H1 (cell line): Measurements from ENCODE around the gene INPP4A. TPM values are rescaled to one million over a fixed set of nuclear protein-coding genes. Genes with fewer than 3 reads are reported as not detected.

Experiments
- CTCF ChIA-PET: fragments of 300-600 bp; sonication (Branson Sonifier 250); formaldehyde crosslinking; loops from one replicate; lab custom pipeline; 2021; ENCODE audit not compliant: partially characterized antibody; lab: Charles Lee
- POLR2A ChIA-PET: fragments of 300-600 bp; sonication (Branson Sonifier 250); formaldehyde crosslinking; loops from one replicate; lab custom pipeline; 2021; ENCODE audit warnings: inconsistent platforms; ENCODE audit not compliant: partially characterized antibody; lab: Charles Lee
- DNase-seq, 2 experiments: peaks; one replicate each; pipeline versions ENCODE4 v3.0.0 to v3.0.0-alpha.2; 2010 to 2022; ENCODE audit warnings: low spot score in 2 of 2, low read depth in 1 of 2, mixed read lengths in 1 of 2
- FAIRE-seq: peaks from 2 replicates; lab custom pipeline; 2011; peaks lifted over from hg19 to GRCh38; lab: Jason Lieb, UNC
- H2AFZ ChIP-seq: 2 replicates; pipeline ENCODE4 v1.8.1; 2012; ENCODE audit warnings: low read length, inconsistent platforms
- H2AK5ac ChIP-seq: 2 replicates; pipeline ENCODE4 v1.6.1; 2013; ENCODE audit warnings: low read depth, low read length
- H2BK120ac ChIP-seq: replicated peaks from 2 replicates; pipeline ENCODE3; 2013; ENCODE audit warnings: low read depth, low read length, inconsistent platforms
- H2BK12ac ChIP-seq: 2 replicates; pipeline ENCODE4 v1.6.1; 2013; ENCODE audit warnings: low read depth, low read length
- H2BK15ac ChIP-seq: 2 replicates; pipeline ENCODE4 v1.6.1; 2013; ENCODE audit warnings: low read length
- H2BK20ac ChIP-seq: 2 replicates; pipeline ENCODE4 v1.6.1; 2013; ENCODE audit warnings: low read length
- H2BK5ac ChIP-seq: 2 replicates; pipeline ENCODE4 v1.6.1; 2013; ENCODE audit warnings: low read depth, low read length
- H3K14ac ChIP-seq: 2 replicates; pipeline ENCODE4 v1.6.1; 2013; ENCODE audit warnings: inconsistent platforms; ENCODE audit not compliant: insufficient read length
- H3K18ac ChIP-seq: 2 replicates; pipeline ENCODE4 v1.6.1; 2013; ENCODE audit warnings: low read length; ENCODE audit errors: extremely low read depth
- H3K23ac ChIP-seq: 2 replicates; pipeline ENCODE4 v1.6.1; 2013; ENCODE audit warnings: inconsistent platforms; ENCODE audit not compliant: insufficient read length
- H3K23me2 ChIP-seq: 2 replicates; pipeline ENCODE4 v1.6.1; 2013; ENCODE audit warnings: low read depth, low read length
- H3K27ac ChIP-seq: 2 replicates; pipeline ENCODE4 v1.6.1; 2011; ENCODE audit warnings: low read depth, low read length, inconsistent platforms
- H3K27me3 ChIP-seq, 4 experiments: replicated peaks in 1 of 4; 1 replicate in 1 of 4; 2 replicates in 3 of 4; pipeline versions ENCODE4 v1.6.1 to v1.8.1; 2011 to 2013; ENCODE audit warnings: low read length in 3 of 4, mild to moderate bottlenecking in 3 of 4, inconsistent platforms in 2 of 4, mixed read lengths in 2 of 4, moderate library complexity in 1 of 4; ENCODE audit not compliant: control insufficient read depth in 3 of 4, insufficient read depth in 3 of 4; ENCODE audit errors: extremely low read depth in 1 of 4
- H3K36me3 ChIP-seq, 4 experiments: 2 replicates each; pipeline versions ENCODE4 v1.6.1 to v1.8.1; 2011 to 2013; ENCODE audit warnings: mild to moderate bottlenecking in 4 of 4, low read length in 3 of 4, moderate library complexity in 2 of 4, control low read depth in 1 of 4, inconsistent platforms in 1 of 4; ENCODE audit not compliant: insufficient read depth in 4 of 4, control insufficient read depth in 2 of 4
- H3K4ac ChIP-seq: replicated peaks from 2 replicates; pipeline ENCODE3; 2013; ENCODE audit warnings: low read length, low read depth, mixed read lengths, inconsistent platforms; ENCODE audit not compliant: insufficient read length
- H3K4me1 ChIP-seq, 4 experiments: replicated peaks in 1 of 4; 1 replicate in 1 of 4; 2 replicates in 3 of 4; pipeline versions ENCODE4 v1.6.1 to v1.8.1; 2011 to 2013; ENCODE audit warnings: low read length in 3 of 4, inconsistent platforms in 2 of 4, mixed read lengths in 1 of 4; ENCODE audit not compliant: insufficient read depth in 4 of 4, control insufficient read depth in 3 of 4
- H3K4me2 ChIP-seq, 2 experiments: 2 replicates each; pipeline versions ENCODE4 v1.6.1 to v1.8.1; 2011 to 2013; ENCODE audit warnings: low read depth in 2 of 2, low read length in 2 of 2, control low read depth in 1 of 2, inconsistent platforms in 1 of 2, mild to moderate bottlenecking in 1 of 2; ENCODE audit not compliant: insufficient read depth in 1 of 2
- H3K4me3 ChIP-seq, 4 experiments: fragments of 200-600, 300-600 bp in 1 of 4; sonication (generic), shearing (Covaris generic), sonication (Bioruptor Twin) in 1 of 4; 2 replicates each; pipeline versions ENCODE4 v1.5.1 to v1.8.1; 2011 to 2016; ENCODE audit warnings: low read length in 4 of 4, low read depth in 3 of 4, control low read depth in 2 of 4, inconsistent platforms in 2 of 4, mild to moderate bottlenecking in 2 of 4, mixed read lengths in 1 of 4, moderate library complexity in 1 of 4; ENCODE audit not compliant: insufficient read depth in 2 of 4; ENCODE audit errors: extremely low read depth in 1 of 4
- H3K56ac ChIP-seq: replicated peaks from 2 replicates; pipeline ENCODE3; 2013; ENCODE audit warnings: low read depth, mild to moderate bottlenecking, mixed read lengths, low read length, inconsistent platforms; ENCODE audit not compliant: insufficient read length
- H3K79me1 ChIP-seq: 2 replicates; pipeline ENCODE4 v1.6.1; 2013; ENCODE audit warnings: low read depth, low read length, control low read depth
- H3K79me2 ChIP-seq, 2 experiments: 2 replicates each; pipeline versions ENCODE4 v1.6.1 to v1.8.1; 2012 to 2013; ENCODE audit warnings: low read length in 2 of 2, mild to moderate bottlenecking in 2 of 2, inconsistent platforms in 1 of 2; ENCODE audit not compliant: insufficient read depth in 2 of 2, control insufficient read depth in 1 of 2
- H3K9ac ChIP-seq, 4 experiments: replicated peaks in 1 of 4; 1 replicate in 1 of 4; 2 replicates in 3 of 4; pipeline versions ENCODE4 v1.6.1 to v1.8.1; 2011 to 2013; ENCODE audit warnings: low read depth in 3 of 4, low read length in 3 of 4, control low read depth in 2 of 4, mild to moderate bottlenecking in 2 of 4, moderate library complexity in 2 of 4, inconsistent platforms in 1 of 4; ENCODE audit errors: extremely low read depth in 1 of 4
- H3K9me3 ChIP-seq, 2 experiments: 2 replicates each; pipeline versions ENCODE4 v1.6.1 to v1.8.1; 2012 to 2013; ENCODE audit warnings: mild to moderate bottlenecking in 2 of 2, moderate library complexity in 2 of 2, control low read depth in 1 of 2, inconsistent platforms in 1 of 2, low read depth in 1 of 2, low read length in 1 of 2, mixed read lengths in 1 of 2; ENCODE audit not compliant: insufficient read depth in 2 of 2
- H4K20me1 ChIP-seq, 2 experiments: replicated peaks in 1 of 2; 2 replicates each; pipeline versions ENCODE3 to v1.8.1; 2011 to 2013; ENCODE audit warnings: inconsistent platforms in 2 of 2, low read length in 2 of 2, mild to moderate bottlenecking in 1 of 2; ENCODE audit not compliant: insufficient read depth in 2 of 2, control insufficient read depth in 1 of 2
- H4K5ac ChIP-seq: 2 replicates; pipeline ENCODE4 v1.6.1; 2013; ENCODE audit warnings: low read length, low read depth, mixed read lengths, inconsistent platforms; ENCODE audit not compliant: insufficient read length
- H4K8ac ChIP-seq: 2 replicates; pipeline ENCODE4 v1.8.0; 2013; ENCODE audit warnings: mild to moderate bottlenecking, moderate library complexity, low read length, inconsistent platforms; ENCODE audit not compliant: insufficient read depth; ENCODE audit errors: extremely low read depth
- H4K91ac ChIP-seq: replicated peaks from 2 replicates; pipeline ENCODE3; 2013; ENCODE audit warnings: low read length, mixed read lengths, inconsistent platforms; ENCODE audit not compliant: insufficient read length
- BACH1 ChIP-seq: IDR thresholded peaks from 2 replicates; pipeline ENCODE4 v1.6.1; 2012; ENCODE audit warnings: low read length, improper control_type of control experiment
- BCL11A ChIP-seq, 2 experiments: IDR thresholded peaks; one replicate each; pipeline ENCODE4 v1.6.1; 2011; ENCODE audit warnings: low read depth in 2 of 2, low read length in 2 of 2, mild to moderate bottlenecking in 2 of 2
- CHD1 ChIP-seq: IDR thresholded peaks from 2 replicates; pipeline ENCODE4 v1.6.1; 2012; ENCODE audit warnings: low read depth, low read length, improper control_type of control experiment
- CHD2 ChIP-seq: IDR thresholded peaks from 2 replicates; pipeline ENCODE4 v1.6.1; 2012; ENCODE audit warnings: low read length, improper control_type of control experiment
- CTCF ChIP-seq, 3 experiments: IDR thresholded peaks; 1 replicate in 2 of 3; 2 replicates in 1 of 3; pipeline versions ENCODE4 v1.5.1 to v1.6.1; 2011; ENCODE audit warnings: low read length in 3 of 3, mild to moderate bottlenecking in 3 of 3, inconsistent platforms in 2 of 3, low read depth in 1 of 3, moderate library complexity in 1 of 3; ENCODE audit not compliant: insufficient read depth in 1 of 3; ENCODE audit errors: control extremely low read depth in 1 of 3
- KDM5A ChIP-seq: fragments of 200-600 bp; IDR thresholded peaks from 2 replicates; pipeline ENCODE4 v1.7.1; 2012; ENCODE audit warnings: mild to moderate bottlenecking, low read length, inconsistent platforms, mixed read lengths
- MAFK ChIP-seq: IDR thresholded peaks from 2 replicates; pipeline ENCODE4 v1.6.1; 2012; ENCODE audit warnings: low read depth, mild to moderate bottlenecking, improper control_type of control experiment, low read length
- YY1 ChIP-seq: IDR thresholded peaks from 2 replicates; pipeline ENCODE4 v1.6.1; 2011; ENCODE audit warnings: low read depth, mild to moderate bottlenecking, low read length
- WGBS, 2 experiments: shearing (Covaris generic) in 1 of 2; methylation state at CpG; one replicate each; pipeline versions ENCODE4 v1.1.6 to v1.1.7; 2013 to 2015; ENCODE audit warnings: low lambda C conversion rate in 2 of 2, mixed read lengths in 2 of 2, inconsistent platforms in 1 of 2, low coverage in 1 of 2, missing lambda C conversion rate in 1 of 2; ENCODE audit not compliant: insufficient replicate concordance in 2 of 2, insufficient coverage in 1 of 2, insufficient read length in 1 of 2; ENCODE audit errors: extremely low coverage in 1 of 2, missing lambda C conversion rate in 1 of 2; 5-methylcytosine and 5-hydroxymethylcytosine counted together
- polyA plus RNA-seq, 7 experiments: library from polyadenylated mRNA; depleted of rRNA in 3 of 7; stranded (reverse) in 5 of 7; unstranded in 2 of 7; fragments of >200 nt in 5 of 7; fragments of 200-250 nt in 2 of 7; gene quantifications; 1 replicate in 5 of 7; 2 replicates in 1 of 7; 4 replicates in 1 of 7; pipeline versions ENCODE4 v1.2.1 to v1.2.3, GENCODE V29; 2011 to 2013; ENCODE audit warnings: missing spikeins in 2 of 7, mixed read lengths in 2 of 7
- total RNA-seq: library from RNA; stranded (reverse); fragmentation: NEBNext Ultra II Directional; extraction: Animal tissue kit (Norgen Biotek cat#: 25700); gene quantifications from 2 replicates; pipeline ENCODE4 v1.2.1, GENCODE V29; 2021

The INPP4A gene
- total and polyA plus RNA-seq, 2 of the 8 experiments (the other 6 are each of a cell fraction or from before 2014, with no cell fraction given), result 25.6 to 34.3 TPM

GRCh38 chr2:98561018-98561417 lies 116.4 kb downstream of the INPP4A start:
- Histone ChIP-seq H3K9me3 (no peaks in the 10 kb centered on the region), H2BK15ac (no peak overlapping the region), H3K27ac (no peak overlapping the region), H3K23me2 (no peaks in the 10 kb centered on the region), H3K4me2 (no peak overlapping the region), H2BK12ac (no peak overlapping the region), H4K5ac (no peak overlapping the region), H2BK5ac (no peak overlapping the region), H3K4me3 (no peak overlapping the region), H2AFZ (no peak overlapping the region), H4K91ac (no peak overlapping the region), H3K79me2 (no peaks in the 10 kb centered on the region), H2BK20ac (no peak overlapping the region), H3K9ac (no peak overlapping the region), H4K8ac (no peak overlapping the region), H3K23ac (no peak overlapping the region), H3K4me1 (no peaks in the 10 kb centered on the region), H2AK5ac (no peak overlapping the region), H3K27me3 (no peaks in the 10 kb centered on the region), H3K79me1 (no peaks in the 10 kb centered on the region), H2BK120ac (no peak overlapping the region), H3K4ac (no peak overlapping the region), H3K36me3 (peaks cover 7 to 36% (median 30%) of the 10 kb centered on the region in 4 experiments; a peak in 7 of 8 replicates), H3K18ac (no peak overlapping the region), H4K20me1 (no peaks in the 10 kb centered on the region), H3K56ac (no peak overlapping the region), H3K14ac (no peak overlapping the region)
- no peak for FAIRE-seq
- no peak for DNase-seq
- TF ChIP-seq BACH1 (no peak), BCL11A (IDR thresholded peaks at IDR 0.05; ENCODE audit: low read depth in 2 of 2, low read length in 2 of 2) (no peak), CTCF (IDR thresholded peaks at IDR 0.05; ENCODE audit: control extremely low read depth in 1 of 3, insufficient read depth in 1 of 3, low read depth in 1 of 3, low read length in 3 of 3) (no peak), CHD1 (no peak), YY1 (no peak), CHD2 (no peak), KDM5A (no peak), MAFK (no peak)
- ChIA-PET CTCF (interaction anchor here (1.8 kb wide), 1 partner anchor 8 kb away, joined by 10 read pairs; no protein-coding TSS in a partner anchor), POLR2A (no interaction called here)
- 97% methylated on average over 9 of the region's 9 CpGs; no CpG with 5 or more reads in 1 of the 2 experiments for WGBS, 2 experiments
